GM18517 (cell line): ENCODE results near the gene MCF2L.

Experiments
- ATAC-seq: cut with Tn5 transposase; IDR thresholded peaks from one replicate; pipeline ENCODE4 v1.9.1; 2021; ENCODE audit warnings: mild to moderate bottlenecking, moderate library complexity; ENCODE audit not compliant: unreplicated experiment

The MCF2L gene

GRCh38 chr13:113058988-113059850 is 90.2 kb downstream of the MCF2L start:
- no peak for ATAC-seq

GRCh38 chr13:113059891-113060290 is 90.9 kb downstream of the MCF2L start:
- ATAC-seq: no peak

GRCh38 chr13:113060557-113061270 is 91.7 kb downstream of the MCF2L start:
- ATAC-seq: no peak

- ATAC-seq: no peak
Observed at GRCh38 chr13:113061271-113061625, 92.2 kb downstream of the MCF2L start.

GRCh38 chr13:113061796-113062425 is 92.9 kb downstream of the MCF2L start:
- ATAC-seq: no peak

- ATAC-seq: no peak
Observed at GRCh38 chr13:113062691-113063090, 93.7 kb downstream of the MCF2L start.

- no peak for ATAC-seq
Observed at GRCh38 chr13:113063091-113063491, 94.1 kb downstream of the MCF2L start.

GRCh38 chr13:113064000-113064533 is 95.1 kb downstream of the MCF2L start:
- no peak for ATAC-seq

- no peak for ATAC-seq
Observed at GRCh38 chr13:113064534-113065405, 95.8 kb downstream of the MCF2L start.

GRCh38 chr13:113065406-113066141 is 96.6 kb downstream of the MCF2L start:
- no peak for ATAC-seq

GRCh38 chr13:113066142-113066455 is 97.1 kb downstream of the MCF2L start:
- ATAC-seq: no peak

GRCh38 chr13:113066746-113067145 is 97.7 kb downstream of the MCF2L start:
- no peak for ATAC-seq

GRCh38 chr13:113069861-113070805 is 101.1 kb downstream of the MCF2L start:
- ATAC-seq: no peak

GRCh38 chr13:113070855-113071254 is 101.8 kb downstream of the MCF2L start:
- ATAC-seq: no peak

- no peak for ATAC-seq
Observed at GRCh38 chr13:113072376-113072775, 103.4 kb downstream of the MCF2L start.

GRCh38 chr13:113073942-113074341 is 104.9 kb downstream of the MCF2L start:
- no peak for ATAC-seq

GRCh38 chr13:113074401-113074800 is 105.4 kb downstream of the MCF2L start:
- no peak for ATAC-seq

- no peak for ATAC-seq
Observed at GRCh38 chr13:113074876-113075275, 105.9 kb downstream of the MCF2L start.

- no peak for ATAC-seq
Observed at GRCh38 chr13:113075711-113076110, 106.7 kb downstream of the MCF2L start.
